GM12801 (cell line): Measurements from ENCODE around the gene WDR18.

ENCODE experiments used
- TF ChIP-seq, protein P1 (sequence below): IDR thresholded peaks from one replicate; pipeline ENCODE4 v1.5.1; 2011; ENCODE audit warnings: control low read depth; ENCODE audit not compliant: insufficient read length; ENCODE audit errors: extremely low read depth

WDR18 gene

DNA sequence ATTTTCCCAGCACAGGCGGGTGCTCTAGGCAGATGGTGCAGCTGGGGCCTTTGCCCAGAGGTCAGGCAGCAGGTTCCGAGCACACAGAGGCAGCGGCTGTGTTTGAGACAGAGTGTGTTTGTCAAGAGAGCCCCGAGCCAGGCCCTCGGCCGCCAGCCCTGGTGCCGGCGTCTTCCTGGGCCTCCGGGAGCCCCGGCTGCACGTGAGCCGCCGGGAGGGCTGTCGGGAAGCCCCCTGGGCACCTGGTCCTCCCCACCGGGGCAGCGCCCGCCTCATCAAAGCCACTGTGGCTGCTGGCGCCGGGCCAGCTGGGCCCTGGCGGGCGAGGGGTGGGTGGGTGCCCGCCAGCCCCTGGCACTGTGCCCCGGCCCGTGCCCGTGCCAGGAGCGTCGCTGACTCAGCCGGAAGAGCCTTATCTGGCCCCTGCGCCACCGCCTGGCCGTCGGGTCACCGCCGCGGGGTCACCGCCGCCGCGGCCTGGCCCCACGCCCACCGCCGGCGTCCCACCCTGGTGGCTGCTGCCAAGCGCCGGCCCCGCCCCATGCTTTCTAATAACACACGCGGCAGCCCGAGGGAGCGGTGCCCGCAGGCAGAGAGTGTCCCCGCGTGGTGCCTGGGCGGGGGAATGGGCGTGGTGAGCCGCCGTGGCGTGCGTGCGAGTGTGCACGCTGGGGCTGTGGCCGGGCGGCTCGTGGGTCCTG is 43.4 kb upstream of the WDR18 start:
- TF ChIP-seq, protein P1, sequence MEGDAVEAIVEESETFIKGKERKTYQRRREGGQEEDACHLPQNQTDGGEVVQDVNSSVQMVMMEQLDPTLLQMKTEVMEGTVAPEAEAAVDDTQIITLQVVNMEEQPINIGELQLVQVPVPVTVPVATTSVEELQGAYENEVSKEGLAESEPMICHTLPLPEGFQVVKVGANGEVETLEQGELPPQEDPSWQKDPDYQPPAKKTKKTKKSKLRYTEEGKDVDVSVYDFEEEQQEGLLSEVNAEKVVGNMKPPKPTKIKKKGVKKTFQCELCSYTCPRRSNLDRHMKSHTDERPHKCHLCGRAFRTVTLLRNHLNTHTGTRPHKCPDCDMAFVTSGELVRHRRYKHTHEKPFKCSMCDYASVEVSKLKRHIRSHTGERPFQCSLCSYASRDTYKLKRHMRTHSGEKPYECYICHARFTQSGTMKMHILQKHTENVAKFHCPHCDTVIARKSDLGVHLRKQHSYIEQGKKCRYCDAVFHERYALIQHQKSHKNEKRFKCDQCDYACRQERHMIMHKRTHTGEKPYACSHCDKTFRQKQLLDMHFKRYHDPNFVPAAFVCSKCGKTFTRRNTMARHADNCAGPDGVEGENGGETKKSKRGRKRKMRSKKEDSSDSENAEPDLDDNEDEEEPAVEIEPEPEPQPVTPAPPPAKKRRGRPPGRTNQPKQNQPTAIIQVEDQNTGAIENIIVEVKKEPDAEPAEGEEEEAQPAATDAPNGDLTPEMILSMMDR, result no peak

DNA sequence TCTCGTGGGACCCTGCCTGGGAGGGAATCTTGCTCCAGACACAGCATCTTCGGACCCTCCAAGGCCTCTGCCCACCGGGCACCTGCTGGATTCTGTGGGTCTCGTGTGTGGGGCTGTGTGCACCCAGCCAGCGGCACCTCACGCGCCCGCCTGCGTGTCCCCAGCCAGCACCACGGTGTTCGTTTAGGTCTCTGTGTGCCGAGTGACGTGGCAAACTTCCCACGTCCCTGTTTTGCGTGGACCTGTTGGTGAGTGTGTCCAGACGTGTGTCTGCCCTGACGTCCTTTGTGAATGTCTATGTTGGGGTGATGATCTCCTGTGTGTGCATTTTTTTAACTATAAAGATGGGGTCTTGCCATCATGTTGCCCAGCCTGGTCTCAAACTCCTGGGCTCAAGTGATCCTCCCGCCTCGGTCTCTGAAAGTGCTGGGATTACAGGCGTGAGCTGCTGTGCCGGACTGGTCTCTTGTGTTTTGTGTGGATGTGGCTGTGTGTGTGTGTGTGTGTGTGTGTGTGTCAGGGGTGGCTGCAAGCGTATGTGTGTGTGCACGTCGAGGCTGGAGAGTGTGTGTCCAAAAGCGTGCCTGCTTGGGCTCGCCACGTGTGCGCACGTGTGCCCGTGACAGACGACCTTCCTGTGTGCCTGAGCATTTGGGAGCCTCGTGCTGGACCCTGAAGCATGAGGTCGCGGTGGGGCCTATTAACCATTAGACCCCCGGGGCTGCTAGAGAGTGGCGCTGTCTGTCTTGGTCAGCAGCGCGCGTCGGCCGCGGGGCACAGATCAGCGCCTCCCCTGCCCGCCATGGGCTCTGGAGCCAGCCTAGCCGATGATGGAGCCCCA is 42.6 kb upstream of the WDR18 start:
- TF ChIP-seq, protein P1, result no peak

DNA sequence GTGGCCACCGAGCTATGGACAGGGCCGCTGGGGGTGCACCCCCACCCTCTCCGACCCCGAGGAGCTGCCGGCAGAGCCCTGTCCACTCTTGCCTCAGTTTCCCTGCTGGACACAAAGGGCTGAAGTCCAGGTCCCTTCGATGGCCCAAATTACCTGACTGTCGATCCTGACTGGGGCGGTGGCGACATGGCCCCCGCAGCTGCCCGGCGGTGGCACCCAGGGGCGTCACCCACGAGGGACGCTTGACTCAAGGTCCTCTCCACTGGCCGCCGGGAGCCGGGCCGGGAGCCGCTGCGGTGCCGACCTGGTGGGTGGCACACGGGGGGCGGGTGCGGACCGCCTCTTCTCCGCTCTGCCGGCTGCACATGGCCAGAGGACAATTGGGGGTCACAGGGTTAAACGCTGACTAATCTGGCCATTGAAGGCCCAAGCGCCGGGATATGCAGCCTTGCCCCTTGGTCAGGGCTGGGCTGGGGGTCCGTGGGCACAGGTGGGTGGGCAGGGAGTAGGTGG is 42.0 kb upstream of the WDR18 start:
- TF ChIP-seq, protein P1, result no peak

DNA sequence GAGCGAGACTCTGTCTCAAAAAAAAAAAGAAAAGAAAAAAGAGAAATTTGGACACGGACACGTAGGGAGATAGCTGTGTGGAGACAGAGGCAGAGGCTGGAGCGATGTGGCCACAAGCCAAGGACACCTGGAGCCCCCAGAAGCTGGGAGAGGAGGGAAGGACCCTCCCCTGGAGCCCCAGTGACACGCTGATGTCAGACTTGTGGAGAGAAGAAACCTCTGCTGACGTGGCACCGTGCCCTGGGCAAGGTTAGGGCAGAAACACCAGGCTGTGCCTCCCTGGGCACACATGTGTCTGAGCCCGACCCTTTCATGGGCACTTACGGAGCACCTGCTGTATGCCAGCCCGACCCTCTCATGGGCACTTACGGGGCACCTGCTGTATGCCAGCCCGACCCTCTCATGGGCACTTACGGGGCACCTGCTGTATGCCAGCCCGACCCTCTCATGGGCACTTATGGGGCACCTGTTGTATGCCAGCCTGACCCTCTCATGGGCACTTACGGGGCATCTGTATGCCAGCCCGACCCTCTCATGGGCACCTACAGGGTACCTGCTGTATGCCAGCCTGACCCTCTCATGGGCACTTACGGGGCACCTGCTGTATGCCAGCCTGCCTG is 40.5 kb upstream of the WDR18 start:
- TF ChIP-seq, protein P1, result no peak

DNA sequence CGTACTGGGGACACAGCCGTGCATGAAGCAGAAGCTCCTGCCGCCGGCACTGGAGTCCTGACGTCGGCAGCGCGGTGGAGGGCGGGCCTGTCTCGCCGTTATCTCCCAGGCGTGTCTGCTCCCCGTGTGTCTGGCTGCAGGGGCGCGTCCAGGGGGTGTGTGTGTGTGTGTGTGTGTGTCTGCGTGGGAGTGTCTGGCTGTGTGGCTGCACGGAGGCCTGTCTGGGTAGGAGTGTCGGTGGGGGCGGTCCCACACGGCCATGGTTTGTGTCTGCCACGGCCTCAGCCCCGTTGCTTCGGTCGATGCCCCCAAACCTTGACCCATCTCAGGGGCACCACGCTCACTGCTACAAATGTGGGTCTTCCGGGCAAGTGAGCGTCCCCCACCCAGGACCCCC is 40.0 kb upstream of the WDR18 start:
- TF ChIP-seq, protein P1, result no peak

DNA sequence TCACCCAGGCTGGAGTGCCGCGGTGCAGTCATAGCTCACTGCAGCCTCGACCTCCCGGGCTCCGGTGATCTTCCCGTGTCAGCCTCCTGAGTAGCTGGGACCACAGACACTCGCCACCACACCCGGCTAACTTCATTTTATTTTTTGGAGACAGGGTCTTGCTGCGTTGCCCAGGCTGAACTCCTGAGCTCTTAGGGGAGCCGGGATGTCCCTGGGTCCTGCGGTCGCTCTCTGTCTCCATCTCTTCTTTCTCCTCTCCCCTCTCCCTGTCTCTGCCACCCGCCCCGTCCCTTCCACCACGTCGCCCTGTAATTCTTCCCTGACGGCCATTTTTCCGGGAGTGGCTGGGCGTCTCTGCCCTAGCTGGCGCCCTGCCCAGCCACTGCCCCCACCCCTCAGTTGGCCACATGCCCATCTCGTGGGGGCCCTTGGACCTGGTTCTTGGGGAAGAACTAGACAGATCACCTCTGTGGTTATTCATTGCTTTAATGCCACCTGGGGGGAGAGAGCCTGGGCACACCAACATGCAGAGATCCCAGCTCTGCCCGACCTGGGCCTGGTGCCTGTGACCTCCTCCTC is 39.4 kb upstream of the WDR18 start:
- TF ChIP-seq, protein P1, result no peak
